H9 (cell line): ENCODE results near the gene PDE8A. TPM values are rescaled to one million over a fixed set of nuclear protein-coding genes. Genes with fewer than 3 reads are reported as not detected.

Experiments used
- DNase-seq: peaks from one replicate; pipeline ENCODE4 v3.0.0-alpha.2; 2017
- H2AFZ ChIP-seq: one replicate; pipeline ENCODE4 v1.6.1; 2013; ENCODE audit warnings: mild to moderate bottlenecking, low read length, control low read depth, moderate library complexity
- H2AK5ac ChIP-seq: 2 replicates; pipeline ENCODE4 v1.6.1; 2013; ENCODE audit warnings: low read length, control low read depth, mixed read lengths; ENCODE audit not compliant: insufficient read length
- H2BK120ac ChIP-seq: one replicate; pipeline ENCODE4 v1.6.1; 2013; ENCODE audit warnings: low read depth, mild to moderate bottlenecking, low read length, control low read depth, inconsistent platforms; ENCODE audit not compliant: poor library complexity, severe bottlenecking
- H2BK12ac ChIP-seq: 2 replicates; pipeline ENCODE4 v1.6.1; 2013; ENCODE audit warnings: low read length, control low read depth, mixed read lengths, low read depth; ENCODE audit not compliant: insufficient read length
- H2BK15ac ChIP-seq: 2 replicates; pipeline ENCODE4 v1.6.1; 2013; ENCODE audit warnings: low read depth, low read length, control low read depth
- H2BK20ac ChIP-seq: one replicate; pipeline ENCODE4 v1.6.1; 2013; ENCODE audit warnings: low read depth, mild to moderate bottlenecking, low read length, control low read depth, inconsistent platforms; ENCODE audit not compliant: poor library complexity, severe bottlenecking
- H2BK5ac ChIP-seq: 2 replicates; pipeline ENCODE4 v1.6.1; 2013; ENCODE audit warnings: low read length, control low read depth, mixed read lengths; ENCODE audit not compliant: insufficient read length
- H3K14ac ChIP-seq: 2 replicates; pipeline ENCODE4 v1.6.1; 2013; ENCODE audit warnings: low read length, control low read depth; ENCODE audit not compliant: insufficient read depth
- H3K18ac ChIP-seq: 2 replicates; pipeline ENCODE4 v1.6.1; 2013; ENCODE audit warnings: low read depth, mild to moderate bottlenecking, mixed read lengths, low read length, control low read depth; ENCODE audit not compliant: insufficient read length
- H3K23ac ChIP-seq: 2 replicates; pipeline ENCODE4 v1.6.1; 2013; ENCODE audit warnings: low read length, control low read depth, mixed read lengths, low read depth; ENCODE audit not compliant: insufficient read length
- H3K23me2 ChIP-seq: 2 replicates; pipeline ENCODE4 v1.6.1; 2013; ENCODE audit warnings: low read depth, mild to moderate bottlenecking, mixed read lengths, low read length, control low read depth; ENCODE audit not compliant: insufficient read length, poor library complexity, severe bottlenecking
- H3K27ac ChIP-seq: 2 replicates; pipeline ENCODE4 v1.5.1; 2013; ENCODE audit warnings: low read length, control low read depth, mixed read lengths, low read depth; ENCODE audit not compliant: insufficient read length
- H3K27me3 ChIP-seq: 2 replicates; pipeline ENCODE4 v1.6.1; 2013; ENCODE audit warnings: low read length, control low read depth, inconsistent platforms; ENCODE audit not compliant: insufficient read depth
- H3K4ac ChIP-seq: 2 replicates; pipeline ENCODE4 v1.6.1; 2013; ENCODE audit warnings: low read depth, mild to moderate bottlenecking, control low read depth, inconsistent platforms, low read length, moderate library complexity
- H3K4me1 ChIP-seq: 2 replicates; pipeline ENCODE4 v1.6.1; 2013; ENCODE audit warnings: low read length, control low read depth, inconsistent platforms; ENCODE audit not compliant: insufficient read depth
- H3K4me2 ChIP-seq: 2 replicates; pipeline ENCODE4 v1.6.1; 2013; ENCODE audit warnings: low read length, control low read depth, mixed read lengths; ENCODE audit not compliant: insufficient read length, insufficient read depth
- H3K56ac ChIP-seq: 2 replicates; pipeline ENCODE4 v1.6.1; 2013; ENCODE audit warnings: low read depth, mild to moderate bottlenecking, mixed read lengths, low read length, control low read depth; ENCODE audit not compliant: insufficient read length
- H3K79me1 ChIP-seq: 2 replicates; pipeline ENCODE4 v1.6.1; 2013; ENCODE audit warnings: low read depth, mild to moderate bottlenecking, moderate library complexity, low read length, control low read depth, inconsistent platforms; ENCODE audit not compliant: insufficient read depth, poor library complexity, severe bottlenecking
- H3K79me2 ChIP-seq: 2 replicates; pipeline ENCODE4 v1.6.1; 2013; ENCODE audit warnings: low read length, control low read depth, inconsistent platforms; ENCODE audit not compliant: insufficient read depth
- H3K9ac ChIP-seq: 2 replicates; pipeline ENCODE4 v1.6.1; 2013; ENCODE audit warnings: low read length, control low read depth, mixed read lengths; ENCODE audit not compliant: insufficient read length; ENCODE audit errors: extremely low read depth
- H3K9me3 ChIP-seq: one replicate; pipeline ENCODE4 v1.6.1; 2013; ENCODE audit warnings: low read depth, low read length, inconsistent platforms; ENCODE audit not compliant: control insufficient read depth
- H3T11ph ChIP-seq: one replicate; pipeline ENCODE4 v1.6.1; 2013; ENCODE audit warnings: mild to moderate bottlenecking, low read length, control low read depth, inconsistent platforms
- H4K20me1 ChIP-seq: one replicate; pipeline ENCODE4 v1.6.1; 2013; ENCODE audit not compliant: control insufficient read depth, insufficient read length, insufficient read depth
- H4K5ac ChIP-seq: 2 replicates; pipeline ENCODE4 v1.6.1; 2013; ENCODE audit warnings: low read depth, mild to moderate bottlenecking, mixed read lengths, low read length, control low read depth; ENCODE audit not compliant: insufficient read length
- H4K8ac ChIP-seq: replicated peaks from 2 replicates; pipeline ENCODE4 v1.6.1; 2013; ENCODE audit warnings: low read length, control low read depth, mixed read lengths, low read depth; ENCODE audit not compliant: insufficient read length
- H4K91ac ChIP-seq: 2 replicates; pipeline ENCODE4 v1.6.1; 2013; ENCODE audit warnings: low read depth, mild to moderate bottlenecking, moderate library complexity, mixed read lengths, low read length, control low read depth; ENCODE audit not compliant: insufficient read length
- H3K27ac Mint-ChIP-seq, 3 experiments: 2 replicates in 2 of 3; 3 replicates in 1 of 3; pipeline ENCODE4 v1.8.0; 2020 to 2021; ENCODE audit warnings: mixed read lengths in 3 of 3, mild to moderate bottlenecking in 1 of 3, moderate library complexity in 1 of 3
- H3K27me3 Mint-ChIP-seq: 2 replicates; pipeline ENCODE4 v1.8.0; 2021; ENCODE audit warnings: low read depth, mild to moderate bottlenecking, moderate library complexity, mixed read lengths
- H3K36me3 Mint-ChIP-seq, 3 experiments: 2 replicates in 2 of 3; 3 replicates in 1 of 3; pipeline ENCODE4 v1.8.0; 2020 to 2021; ENCODE audit warnings: low read depth in 3 of 3, mixed read lengths in 3 of 3; ENCODE audit not compliant: insufficient read depth in 1 of 3
- H3K4me1 Mint-ChIP-seq, 2 experiments: 2 replicates each; pipeline ENCODE4 v1.8.0; 2020; ENCODE audit warnings: mixed read lengths in 2 of 2
- H3K4me3 Mint-ChIP-seq, 2 experiments: 2 replicates in 1 of 2; 3 replicates in 1 of 2; pipeline ENCODE4 v1.8.0; 2020 to 2021; ENCODE audit warnings: mild to moderate bottlenecking in 2 of 2, mixed read lengths in 2 of 2, moderate library complexity in 1 of 2
- H3K9me3 Mint-ChIP-seq, 2 experiments: 2 replicates in 1 of 2; 3 replicates in 1 of 2; pipeline ENCODE4 v1.8.0; 2020; ENCODE audit warnings: mild to moderate bottlenecking in 2 of 2, mixed read lengths in 2 of 2, moderate library complexity in 1 of 2
- CTCF ChIP-seq: fragments of 200-600 bp; sonication (generic); conservative IDR thresholded peaks from 3 replicates; pipeline ENCODE4 v1.8.0; 2021; ENCODE audit warnings: antibody characterized with exemption, mild to moderate bottlenecking
- WGBS: extraction: QIAGEN DNeasy Blood & Tissue Kit; methylation state at CpG from one replicate; pipeline ENCODE4 v1.1.7; 2013; ENCODE audit warnings: missing lambda C conversion rate, low lambda C conversion rate, mixed read lengths; ENCODE audit not compliant: insufficient read length; ENCODE audit errors: extremely low coverage; 5-methylcytosine and 5-hydroxymethylcytosine counted together
- total RNA-seq: library from RNA; stranded (reverse); gene quantifications from 2 replicates; pipeline ENCODE4 v1.2.1, GENCODE V29; 2021

PDE8A gene
- total RNA-seq, 1 experiment from 2014 or later: 9.3 TPM

GRCh38 chr15:85021409-85021808, 39.8 kb downstream of the PDE8A start:
- no peak overlapping the region for H3K18ac ChIP-seq
- no peak overlapping the region for H3T11ph ChIP-seq
- H2BK5ac ChIP-seq: no peak overlapping the region
- H3K9me3 ChIP-seq: no peaks in the 10 kb centered on the region
- no peak overlapping the region for H4K8ac ChIP-seq
- no peak for TF ChIP-seq CTCF
- no peak overlapping the region for H3K27ac ChIP-seq
- H3K23me2 ChIP-seq: no peaks in the 10 kb centered on the region
- H3K4ac ChIP-seq: no peak overlapping the region
- no peak for DNase-seq
- no peaks in the 10 kb centered on the region for H4K20me1 ChIP-seq
- no peak overlapping the region for H3K56ac ChIP-seq
- Mint-ChIP-seq H3K27ac (no peak overlapping the region), H3K36me3 (no peaks in the 10 kb centered on the region), H3K4me3 (no peak overlapping the region), H3K4me1 (peaks cover 16 to 23% of the 10 kb centered on the region in 2 experiments), H3K9me3 (no peaks in the 10 kb centered on the region), H3K27me3 (no peaks in the 10 kb centered on the region)
- H3K79me1 ChIP-seq: peaks cover 2% of the 10 kb centered on the region
- H2BK12ac ChIP-seq: no peak overlapping the region
- no peak overlapping the region for H4K5ac ChIP-seq
- H2AK5ac ChIP-seq: no peak overlapping the region
- H3K9ac ChIP-seq: no peak overlapping the region
- H2BK120ac ChIP-seq: no peak overlapping the region
- H3K4me2 ChIP-seq: no peak overlapping the region
- no peak overlapping the region for H2AFZ ChIP-seq
- H2BK15ac ChIP-seq: no peak overlapping the region
- no peaks in the 10 kb centered on the region for H3K79me2 ChIP-seq
- WGBS: no CpG with 5 or more reads among the region's 3 CpGs
- H3K23ac ChIP-seq: no peak overlapping the region
- H3K4me1 ChIP-seq: peaks cover 3% of the 10 kb centered on the region
- H4K91ac ChIP-seq: no peak overlapping the region
- no peaks in the 10 kb centered on the region for H3K27me3 ChIP-seq
- no peak overlapping the region for H2BK20ac ChIP-seq
- no peak overlapping the region for H3K14ac ChIP-seq
